Subcutaneous adipose tissue (tissue), 4 donors: ENCODE measurements around the gene CEP350. TPM values are rescaled to one million over a fixed set of nuclear protein-coding genes. Genes with fewer than 3 reads are reported as not detected.

ENCODE experiments used
- total RNA-seq, 4 donors: library from RNA; depleted of rRNA; stranded (reverse); fragments of >200 nt; gene quantifications; one replicate each; pipeline ENCODE4 v1.1.0, GENCODE V29; 2016
- TF ChIP-seq, protein P1 (sequence below): fragments of 450-650 bp; IDR thresholded peaks from one replicate; pipeline ENCODE4 v1.5.1; 2016; ENCODE audit warnings: low read depth, mild to moderate bottlenecking, control low read depth, antibody characterized with exemption, moderate library complexity

Gene CEP350
- total RNA-seq, 4 donors from 2014 or later = 77.2 to 136 (median 103) TPM

DNA sequence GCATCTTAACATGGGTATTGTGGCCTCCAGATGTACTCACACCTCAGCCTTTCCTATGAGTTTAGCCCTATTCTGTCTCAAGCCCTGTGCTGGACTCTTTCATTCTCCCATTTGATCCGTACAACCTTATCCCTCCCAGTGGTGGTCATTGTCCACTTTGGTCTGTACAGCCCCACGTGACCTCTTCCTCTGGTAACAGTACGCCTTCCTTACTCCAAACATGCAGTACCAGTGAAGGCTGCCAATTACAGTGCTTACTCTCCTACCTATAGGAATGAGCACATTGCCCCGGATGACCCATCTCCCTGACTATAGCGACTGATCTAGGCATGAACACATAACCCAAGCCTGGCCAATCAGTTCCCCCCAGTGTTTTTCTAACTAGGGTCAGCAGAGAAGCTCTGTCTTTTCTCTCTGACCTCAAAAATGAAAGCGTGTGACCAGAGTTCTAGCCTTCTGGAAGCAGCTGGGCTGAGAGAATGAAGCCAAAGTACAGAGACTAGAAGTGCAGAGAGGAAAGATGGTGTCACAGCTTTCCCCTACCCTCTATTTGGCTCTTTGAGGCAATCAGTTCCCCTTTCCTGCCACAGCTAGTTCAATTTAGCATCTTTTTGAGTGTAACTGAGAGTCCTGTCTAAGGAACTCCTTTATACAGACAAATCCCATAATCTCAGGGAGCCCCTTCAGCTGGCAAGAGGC, 190.2 kb downstream of the CEP350 start:
- TF ChIP-seq, protein P1, sequence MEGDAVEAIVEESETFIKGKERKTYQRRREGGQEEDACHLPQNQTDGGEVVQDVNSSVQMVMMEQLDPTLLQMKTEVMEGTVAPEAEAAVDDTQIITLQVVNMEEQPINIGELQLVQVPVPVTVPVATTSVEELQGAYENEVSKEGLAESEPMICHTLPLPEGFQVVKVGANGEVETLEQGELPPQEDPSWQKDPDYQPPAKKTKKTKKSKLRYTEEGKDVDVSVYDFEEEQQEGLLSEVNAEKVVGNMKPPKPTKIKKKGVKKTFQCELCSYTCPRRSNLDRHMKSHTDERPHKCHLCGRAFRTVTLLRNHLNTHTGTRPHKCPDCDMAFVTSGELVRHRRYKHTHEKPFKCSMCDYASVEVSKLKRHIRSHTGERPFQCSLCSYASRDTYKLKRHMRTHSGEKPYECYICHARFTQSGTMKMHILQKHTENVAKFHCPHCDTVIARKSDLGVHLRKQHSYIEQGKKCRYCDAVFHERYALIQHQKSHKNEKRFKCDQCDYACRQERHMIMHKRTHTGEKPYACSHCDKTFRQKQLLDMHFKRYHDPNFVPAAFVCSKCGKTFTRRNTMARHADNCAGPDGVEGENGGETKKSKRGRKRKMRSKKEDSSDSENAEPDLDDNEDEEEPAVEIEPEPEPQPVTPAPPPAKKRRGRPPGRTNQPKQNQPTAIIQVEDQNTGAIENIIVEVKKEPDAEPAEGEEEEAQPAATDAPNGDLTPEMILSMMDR = no peak

DNA sequence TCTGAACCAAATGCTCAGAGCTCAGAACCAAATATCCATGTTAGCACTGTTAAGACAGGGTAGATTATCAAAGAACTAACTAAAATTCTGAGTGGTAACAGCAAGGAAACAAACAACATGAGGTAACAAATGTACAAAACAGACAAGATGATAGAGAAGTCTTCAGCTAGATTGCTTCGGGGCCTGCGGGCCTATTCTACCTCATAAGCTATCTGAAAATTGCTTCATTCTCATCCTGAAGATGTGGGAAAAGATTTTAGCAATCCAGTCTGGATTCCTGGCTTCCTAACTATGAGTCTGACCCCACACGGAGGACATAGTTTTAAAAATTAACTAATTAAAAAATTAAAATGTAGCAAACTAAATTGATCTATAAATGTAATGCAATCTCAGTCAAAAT, 190.8 kb downstream of the CEP350 start:
- TF ChIP-seq, protein P1 = no peak

DNA sequence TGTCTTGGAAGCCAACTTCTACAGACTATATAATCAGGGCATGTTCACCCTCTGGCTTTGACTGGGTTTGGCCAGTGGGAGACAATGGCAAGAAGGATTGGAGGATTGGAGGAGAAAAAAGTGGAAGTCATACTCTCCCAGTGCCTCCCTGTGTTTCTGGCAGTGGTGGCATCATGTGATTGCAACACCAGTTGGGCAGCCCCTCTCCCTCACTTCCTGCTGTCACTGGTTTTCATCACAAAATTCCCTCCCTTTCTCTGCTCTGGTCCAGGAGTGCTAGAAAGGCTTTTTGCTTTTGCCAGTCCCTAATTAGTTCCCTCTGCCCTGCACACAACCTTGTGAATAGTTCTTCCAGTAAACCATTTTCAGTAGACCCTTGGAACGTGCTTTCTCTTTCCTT, 196.4 kb downstream of the CEP350 start:
- TF ChIP-seq, protein P1 = no peak

DNA sequence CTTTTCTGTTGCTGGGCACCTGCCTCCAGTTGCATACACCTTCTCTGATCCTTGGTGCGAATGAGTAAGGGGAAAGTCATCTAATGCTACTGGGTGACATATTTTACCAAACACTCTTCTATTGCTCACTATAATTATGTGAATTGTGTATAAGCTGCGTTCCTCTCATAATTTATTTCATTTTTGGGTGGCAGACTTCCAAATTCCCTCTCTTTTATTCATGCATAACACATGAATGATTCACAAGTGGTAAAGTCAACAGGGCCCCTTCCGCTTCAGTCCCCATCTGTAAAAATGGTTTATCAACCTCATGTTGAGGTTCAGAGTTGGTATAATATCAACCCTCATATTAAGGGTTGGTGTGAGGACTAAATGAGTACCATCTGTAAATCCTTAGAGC, 196.9 kb downstream of the CEP350 start:
- TF ChIP-seq, protein P1 = no peak

DNA sequence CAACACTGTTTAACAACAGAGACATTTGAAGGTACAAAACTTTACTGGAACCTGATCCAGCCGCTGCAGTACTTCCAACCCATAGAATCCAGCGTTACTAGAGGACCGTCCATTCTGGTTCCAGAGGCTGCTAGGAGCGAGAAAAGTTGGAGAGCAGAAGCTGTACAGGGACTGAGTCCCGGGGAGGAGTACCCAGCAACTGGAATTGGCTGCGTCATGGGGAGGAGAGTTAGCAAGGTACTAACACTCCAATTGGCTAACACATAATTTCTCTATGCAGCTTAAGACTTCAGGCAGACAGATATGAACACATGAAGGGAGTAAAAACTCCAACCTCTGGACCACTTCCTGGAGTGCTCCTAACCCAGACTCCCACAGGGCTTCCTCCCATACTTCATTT, 198.0 kb downstream of the CEP350 start:
- TF ChIP-seq, protein P1 = no peak

DNA sequence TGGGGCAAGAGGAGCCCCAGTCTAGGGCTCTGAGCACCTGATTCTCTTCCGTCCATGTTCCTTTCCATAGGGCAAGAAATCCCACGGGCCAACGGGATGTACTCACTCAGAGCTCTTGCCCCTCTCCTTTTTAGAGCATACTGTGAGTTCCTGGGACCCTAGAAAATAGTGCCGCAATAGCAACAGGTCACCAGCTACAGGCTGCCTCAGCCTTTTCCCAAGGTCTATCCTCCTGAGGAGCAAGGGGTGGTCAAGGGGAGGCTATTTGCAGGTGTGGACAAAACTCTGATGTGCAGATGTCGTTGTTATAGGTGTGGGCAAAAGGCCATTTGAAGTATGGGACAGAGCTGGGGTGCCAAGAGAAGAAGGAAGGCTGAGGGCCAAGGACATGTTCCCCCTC, 198.4 kb downstream of the CEP350 start:
- TF ChIP-seq, protein P1 = no peak

DNA sequence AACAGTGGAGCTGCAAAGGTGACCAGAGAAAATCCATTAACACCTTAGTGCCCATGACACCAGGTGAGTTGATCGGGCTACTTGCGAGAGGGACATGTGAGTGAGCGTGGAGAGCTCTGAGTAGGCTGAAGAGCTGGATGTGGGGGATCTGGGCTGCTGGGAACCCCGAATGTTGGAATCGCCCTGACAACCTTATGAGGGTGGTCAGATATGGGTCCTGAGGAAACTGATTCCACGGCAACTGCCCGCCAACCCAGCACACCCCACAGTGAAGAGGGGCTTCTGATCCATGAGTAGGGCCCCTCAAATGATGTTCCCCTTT, 199.4 kb downstream of the CEP350 start:
- TF ChIP-seq, protein P1 = no peak
